HUES6 (cell line): ENCODE measurements around the gene MAST1.
A peak's percentile ranks its signal among the peaks of the same experiment; 100 is the strongest.

ENCODE experiments used
- H3K27ac ChIP-seq: 2 replicates; pipeline ENCODE4 v1.7.0; 2013; ENCODE audit warnings: low read depth, mild to moderate bottlenecking, low read length, inconsistent platforms
- H3K27me3 ChIP-seq: 2 replicates; pipeline ENCODE4 v1.6.1; 2013; ENCODE audit warnings: low read length; ENCODE audit not compliant: control insufficient read depth, insufficient read depth
- H3K36me3 ChIP-seq: 2 replicates; pipeline ENCODE4 v1.6.1; 2013; ENCODE audit warnings: low read length; ENCODE audit not compliant: control insufficient read depth, insufficient read depth
- H3K4me1 ChIP-seq: 2 replicates; pipeline ENCODE4 v1.6.1; 2013; ENCODE audit warnings: low read length; ENCODE audit not compliant: control insufficient read depth, insufficient read depth
- H3K4me3 ChIP-seq: 2 replicates; pipeline ENCODE4 v1.5.1; 2013; ENCODE audit warnings: low read depth, low read length
- H3K9ac ChIP-seq: one replicate; pipeline ENCODE4 v1.6.1; 2013; ENCODE audit warnings: mild to moderate bottlenecking, low read length
- H3K9me3 ChIP-seq: 2 replicates; pipeline ENCODE4 v1.6.1; 2013; ENCODE audit warnings: low read depth, low read length; ENCODE audit not compliant: control insufficient read depth, insufficient read depth

MAST1 gene

DNA sequence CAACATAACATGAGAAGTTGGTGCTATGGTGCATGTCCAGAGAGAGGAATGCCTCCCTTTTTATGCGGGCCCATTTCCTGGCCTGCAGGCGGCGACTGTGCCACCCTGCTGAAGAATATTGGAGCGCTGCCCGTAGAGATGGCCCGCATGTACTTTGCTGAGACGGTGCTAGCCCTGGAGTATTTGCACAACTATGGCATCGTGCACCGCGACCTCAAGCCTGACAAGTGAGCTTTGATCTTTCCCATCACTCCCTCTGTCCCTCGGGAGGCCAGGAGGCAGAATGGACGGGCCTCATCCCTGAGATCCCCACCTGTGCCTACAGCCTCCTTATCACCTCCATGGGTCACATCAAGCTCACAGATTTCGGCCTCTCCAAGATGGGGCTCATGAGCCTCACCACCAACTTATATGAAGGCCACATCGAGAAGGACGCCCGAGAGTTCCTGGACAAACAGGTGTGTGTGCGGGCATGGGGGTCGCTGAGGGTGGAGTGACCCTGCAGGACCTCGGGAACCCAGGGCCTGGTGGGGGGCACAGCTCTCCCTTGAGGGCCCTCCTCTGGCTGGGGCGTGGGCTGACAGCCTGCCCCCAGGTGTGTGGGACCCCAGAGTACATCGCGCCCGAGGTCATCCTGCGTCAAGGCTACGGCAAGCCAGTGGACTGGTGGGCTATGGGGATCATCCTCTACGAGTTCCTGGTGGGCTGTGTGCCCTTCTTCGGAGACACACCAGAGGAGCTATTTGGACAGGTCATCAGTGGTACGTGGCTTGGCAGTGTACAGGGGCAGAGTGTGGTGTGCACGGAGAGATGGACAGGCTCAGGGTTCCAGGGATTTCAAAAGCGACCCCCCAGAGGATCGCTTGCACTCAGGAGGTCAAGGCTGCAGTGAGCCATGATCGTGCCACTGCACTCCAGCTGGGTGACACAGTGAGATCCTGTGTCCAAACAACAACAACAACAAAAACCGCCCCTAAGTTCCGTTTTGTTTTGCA lies 26.7 kb downstream of the MAST1 start:
- no peak overlapping the region for H3K27ac ChIP-seq
- H3K9me3 ChIP-seq, result no peaks in the 10 kb centered on the region
- H3K27me3 ChIP-seq, result peaks cover 13% of the 10 kb centered on the region
- H3K9ac ChIP-seq, result no peak overlapping the region
- peaks cover 24% of the 10 kb centered on the region for H3K4me1 ChIP-seq
- H3K36me3 ChIP-seq, result no peaks in the 10 kb centered on the region
- no peak overlapping the region; the same call in 1 of the 2 replicates for H3K4me3 ChIP-seq

GRCh38 chr19:12865746-12866415 lies 27.6 kb downstream of the MAST1 start:
- Histone ChIP-seq H3K27me3 (peaks cover 13% of the 10 kb centered on the region), H3K9me3 (no peaks in the 10 kb centered on the region), H3K4me1 (peaks cover 24% of the 10 kb centered on the region), H3K4me3 (peak overlapping the region; percentile 17; the same call in 1 of the 2 replicates), H3K9ac (no peak overlapping the region), H3K27ac (no peak overlapping the region), H3K36me3 (no peaks in the 10 kb centered on the region)

DNA sequence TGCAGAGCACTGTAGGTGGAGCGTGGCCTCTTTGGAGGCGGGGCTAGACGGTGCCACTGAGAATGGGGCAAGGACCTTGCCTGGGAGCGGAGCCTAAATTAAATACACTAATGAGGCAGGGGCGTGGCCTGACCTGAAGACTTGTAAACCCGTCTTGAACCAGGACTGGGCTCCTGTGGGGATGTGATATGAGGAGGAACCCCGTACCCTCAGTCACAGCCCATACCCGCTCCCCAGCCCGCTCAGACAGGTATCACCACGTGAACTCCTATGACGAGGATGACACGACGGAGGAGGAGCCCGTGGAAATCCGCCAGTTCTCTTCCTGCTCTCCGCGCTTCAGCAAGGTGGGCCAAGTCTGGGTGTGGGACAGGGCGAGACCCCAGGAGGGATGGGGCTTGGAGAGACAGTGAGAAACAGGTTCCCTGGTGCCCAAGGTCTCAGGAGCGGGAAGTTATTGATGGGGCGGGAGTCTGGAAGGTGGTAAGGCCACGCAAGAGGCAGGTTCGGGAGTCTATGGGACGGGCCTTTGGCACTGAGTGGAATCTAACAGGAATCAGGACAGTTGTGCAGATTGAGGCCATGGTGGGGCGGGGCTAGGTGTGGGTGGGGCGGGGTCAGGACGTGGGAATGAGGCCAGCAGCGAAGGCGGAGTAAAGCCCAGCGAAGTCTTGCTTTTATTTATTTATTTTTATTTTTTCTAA lies 28.3 kb downstream of the MAST1 start:
- Histone ChIP-seq H3K36me3 (no peaks in the 10 kb centered on the region), H3K4me3 (peak overlapping the region; percentile 82), H3K27me3 (peaks cover 13% of the 10 kb centered on the region), H3K27ac (no peak overlapping the region), H3K9ac (no peak overlapping the region), H3K4me1 (peaks cover 24% of the 10 kb centered on the region), H3K9me3 (no peaks in the 10 kb centered on the region)

- Histone ChIP-seq H3K4me3 (peak overlapping the region; percentile 82), H3K27ac (no peak overlapping the region), H3K9ac (peak overlapping the region; percentile 23), H3K36me3 (no peaks in the 10 kb centered on the region), H3K9me3 (no peaks in the 10 kb centered on the region), H3K27me3 (peaks cover 13% of the 10 kb centered on the region), H3K4me1 (peaks cover 24% of the 10 kb centered on the region)
Measured at GRCh38 chr19:12867120-12868099, 29.1 kb downstream of the MAST1 start.

DNA sequence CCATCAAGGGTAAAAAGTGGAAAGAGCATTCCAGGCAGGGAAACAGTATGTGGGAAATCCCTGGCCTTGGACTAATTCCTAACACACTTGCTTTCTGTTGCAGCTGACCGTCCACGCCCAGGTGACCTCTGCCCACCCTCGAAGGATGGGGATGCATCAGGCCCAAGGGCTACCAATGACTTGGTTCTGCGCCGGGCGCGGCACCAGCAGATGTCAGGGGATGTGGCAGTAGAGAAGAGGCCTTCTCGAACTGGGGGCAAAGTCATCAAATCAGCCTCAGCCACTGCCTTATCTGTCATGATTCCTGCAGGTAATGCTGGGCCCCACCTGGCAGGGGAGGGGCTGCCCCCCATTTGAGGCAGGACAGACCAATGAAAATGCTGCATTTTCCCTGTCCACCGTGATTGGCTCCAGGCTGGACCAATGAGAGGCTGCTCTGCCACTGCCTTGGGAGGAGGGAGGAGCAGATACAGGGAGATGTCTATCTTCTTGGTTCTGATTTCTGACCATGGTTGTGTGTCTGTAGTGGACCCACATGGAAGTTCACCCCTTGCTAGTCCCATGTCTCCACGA lies 30.3 kb downstream of the MAST1 start:
- Histone ChIP-seq H3K36me3 (no peaks in the 10 kb centered on the region), H3K9ac (no peak overlapping the region), H3K4me1 (peaks cover 24% of the 10 kb centered on the region), H3K27me3 (peaks cover 14% of the 10 kb centered on the region), H3K4me3 (no peak overlapping the region), H3K9me3 (no peaks in the 10 kb centered on the region), H3K27ac (no peak overlapping the region)

GRCh38 chr19:12871681-12872080 lies 33.4 kb downstream of the MAST1 start:
- Histone ChIP-seq H3K36me3 (peaks cover 3% of the 10 kb centered on the region; the same call in 1 of the 2 replicates), H3K4me3 (no peak overlapping the region), H3K9me3 (no peaks in the 10 kb centered on the region), H3K27me3 (peaks cover 22% of the 10 kb centered on the region), H3K27ac (no peak overlapping the region), H3K9ac (no peak overlapping the region), H3K4me1 (peaks cover 5% of the 10 kb centered on the region)

DNA sequence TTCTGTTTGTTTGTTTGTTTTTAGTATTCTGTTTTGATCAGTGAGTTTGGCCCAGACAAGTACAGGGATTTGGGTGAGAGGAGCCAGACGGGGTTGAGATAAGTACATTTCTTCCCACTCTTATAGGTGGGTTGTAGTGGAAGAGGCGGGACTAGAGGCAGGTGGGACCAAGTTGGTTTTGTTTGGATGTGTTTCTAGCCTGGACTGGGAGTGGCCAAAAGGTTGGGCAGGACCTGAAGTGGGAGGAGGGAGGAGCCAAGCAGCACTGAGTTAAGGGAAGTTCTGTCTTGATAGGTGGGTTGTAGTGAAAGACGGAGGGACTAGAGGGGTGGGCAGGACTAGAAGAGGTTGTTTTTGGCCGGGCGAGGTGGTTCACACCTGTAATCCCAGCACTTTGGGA lies 33.9 kb downstream of the MAST1 start:
- Histone ChIP-seq H3K27ac (no peak overlapping the region), H3K9me3 (no peaks in the 10 kb centered on the region), H3K4me3 (no peak overlapping the region), H3K36me3 (peaks cover 3% of the 10 kb centered on the region; the same call in 1 of the 2 replicates), H3K27me3 (peaks cover 22% of the 10 kb centered on the region), H3K4me1 (peaks cover 1% of the 10 kb centered on the region; the same call in 1 of the 2 replicates), H3K9ac (no peak overlapping the region)

GRCh38 chr19:12872941-12873890 lies 34.9 kb downstream of the MAST1 start:
- Histone ChIP-seq H3K4me3 (peak overlapping the region; percentile 39), H3K36me3 (peaks cover 7% of the 10 kb centered on the region), H3K9me3 (no peaks in the 10 kb centered on the region), H3K9ac (no peak overlapping the region), H3K4me1 (no peaks in the 10 kb centered on the region), H3K27ac (no peak overlapping the region), H3K27me3 (peaks cover 22% of the 10 kb centered on the region)
